A549 (cell line): ENCODE data around the gene ATM. TPM values are rescaled to one million over a fixed set of nuclear protein-coding genes. Genes with fewer than 3 reads are reported as not detected.

Experiments used
- ATAC-seq, 2 experiments: fragments of 200-7000 bp in 1 of 2; fragments of >200 bp in 1 of 2; cut with Nextera tagmentation in 1 of 2; cut with Tn5 transposase in 1 of 2; 3 replicates each; pipeline versions ENCODE4 v1.8.0 to v1.9.1; 2018 to 2020; ENCODE audit warnings: mild to moderate bottlenecking in 1 of 2, moderate library complexity in 1 of 2
- CTCF ChIA-PET: fragments of 300-600 bp; sonication (Branson Sonifier 250); formaldehyde crosslinking; extraction: SDS; loops from one replicate; lab custom pipeline; 2021; ENCODE audit warnings: antibody characterized with exemption, inconsistent platforms; lab: Yijun Ruan, JAX
- POLR2A ChIA-PET: fragments of 350-600 bp; formaldehyde crosslinking; extraction: SDS; loops from one replicate; lab custom pipeline; 2021; ENCODE audit warnings: antibody characterized with exemption, inconsistent platforms; lab: Yijun Ruan, JAX
- DNase-seq, 2 experiments: peaks; one replicate each; pipeline versions ENCODE4 v3.0.0 to v3.0.0-alpha.2; 2011 to 2016; ENCODE audit warnings: low read depth in 1 of 2, low spot score in 1 of 2
- FAIRE-seq: peaks from 2 replicates; lab custom pipeline; 2011; peaks lifted over from hg19 to GRCh38; lab: Jason Lieb, UNC
- H3K27ac ChIP-seq, 2 experiments: fragments of >200 bp; sonication (Bioruptor Twin); formaldehyde crosslinking; 3 replicates each; pipeline ENCODE4 v1.5.1; 2016 to 2017
- H3K4me1 ChIP-seq: fragments of >200 bp; sonication (Bioruptor Twin); formaldehyde crosslinking; 3 replicates; pipeline ENCODE4 v1.6.1; 2016
- H3K4me2 ChIP-seq: fragments of >200 bp; sonication (Bioruptor Twin); formaldehyde crosslinking; 3 replicates; pipeline ENCODE4 v1.6.1; 2016
- H3K4me3 ChIP-seq: fragments of >200 bp; sonication (Bioruptor Twin); formaldehyde crosslinking; 3 replicates; pipeline ENCODE4 v1.5.1; 2016
- H3K9me3 ChIP-seq: fragments of >200 bp; sonication (Bioruptor Twin); formaldehyde crosslinking; 3 replicates; pipeline ENCODE4 v1.6.1; 2016
- BHLHE40 ChIP-seq: IDR thresholded peaks from 2 replicates; pipeline ENCODE4 v1.6.1; 2012; ENCODE audit warnings: low read depth, low read length, inconsistent platforms
- CEBPB ChIP-seq, 2 experiments: fragments of >200 bp in 1 of 2; sonication (Bioruptor Twin) in 1 of 2; formaldehyde crosslinking in 1 of 2; IDR thresholded peaks; 2 replicates each; pipeline ENCODE4 v1.6.1; 2012 to 2016
- EP300 ChIP-seq, 2 experiments: fragments of >200 bp; sonication (Bioruptor Twin); formaldehyde crosslinking; IDR thresholded peaks; 2 replicates in 1 of 2; 3 replicates in 1 of 2; pipeline ENCODE4 v1.6.1; 2016 to 2017
- ESRRA ChIP-seq: fragments of 150-350 bp; IDR thresholded peaks from 2 replicates; pipeline ENCODE4 v1.6.1; 2014; ENCODE audit warnings: mild to moderate bottlenecking, low read length, borderline replicate concordance
- FOXS1 ChIP-seq: fragments of 250-450 bp; sonication (Bioruptor Pico); IDR thresholded peaks from 2 replicates; pipeline ENCODE4 v1.5.0; 2020; ENCODE audit warnings: mild to moderate bottlenecking, moderate library complexity
- GATA3 ChIP-seq: IDR thresholded peaks from 2 replicates; pipeline ENCODE4 v1.6.1; 2012; ENCODE audit warnings: borderline replicate concordance
- HDAC2 ChIP-seq: fragments of 200-600 bp; sonication (generic); IDR thresholded peaks from 2 replicates; pipeline ENCODE4 v1.6.1; 2016
- HMGXB4 ChIP-seq: fragments of 250-450 bp; sonication (Bioruptor Pico); IDR thresholded peaks from 2 replicates; pipeline ENCODE4 v1.5.0; 2021; ENCODE audit warnings: mild to moderate bottlenecking, moderate library complexity, borderline replicate concordance
- HOXB5 ChIP-seq: fragments of 250-450 bp; sonication (Bioruptor Pico); IDR thresholded peaks from 2 replicates; pipeline ENCODE4 v1.5.0; 2020; ENCODE audit warnings: mild to moderate bottlenecking, moderate library complexity
- JUN ChIP-seq, 2 experiments: fragments of >200 bp; sonication (Bioruptor Twin); formaldehyde crosslinking; IDR thresholded peaks; 2 replicates in 1 of 2; 3 replicates in 1 of 2; pipeline ENCODE4 v1.6.1; 2016 to 2017
- MAX ChIP-seq: IDR thresholded peaks from 2 replicates; pipeline ENCODE4 v1.6.1; 2012
- MAZ ChIP-seq: fragments of 150-350 bp; IDR thresholded peaks from 2 replicates; pipeline ENCODE4 v1.6.1; 2014; ENCODE audit warnings: antibody characterized with exemption, low read depth, low read length, borderline replicate concordance
- MYC ChIP-seq: IDR thresholded peaks from 2 replicates; pipeline ENCODE4 v1.6.1; 2012; ENCODE audit warnings: mild to moderate bottlenecking, inconsistent platforms, low read length, improper control_type of control experiment, borderline replicate concordance
- NFE2L2 ChIP-seq: fragments of 150-350 bp; conservative IDR thresholded peaks from 2 replicates; pipeline ENCODE4 v1.6.1; 2014; ENCODE audit warnings: low read length
- NPAS2 ChIP-seq: fragments of 250-450 bp; sonication (Bioruptor Pico); IDR thresholded peaks from 2 replicates; pipeline ENCODE4 v1.8.0; 2022; ENCODE audit warnings: mild to moderate bottlenecking, moderate library complexity, borderline replicate concordance
- NR3C1 ChIP-seq: fragments of >200 bp; sonication (Bioruptor Twin); formaldehyde crosslinking; IDR thresholded peaks from 3 replicates; pipeline ENCODE4 v1.6.1; 2017
- PBX3 ChIP-seq: IDR thresholded peaks from 2 replicates; pipeline ENCODE4 v1.6.1; 2012
- PHF8 ChIP-seq: fragments of 200-600 bp; sonication (generic); IDR thresholded peaks from 2 replicates; pipeline ENCODE4 v1.6.1; 2016; ENCODE audit warnings: low read depth, mild to moderate bottlenecking, antibody characterized with exemption, moderate library complexity, borderline replicate concordance
- RAD21 ChIP-seq, 2 experiments: fragments of >200 bp in 1 of 2; sonication (Bioruptor Twin) in 1 of 2; formaldehyde crosslinking in 1 of 2; IDR thresholded peaks in 1 of 2; conservative IDR thresholded peaks in 1 of 2; 2 replicates in 1 of 2; 3 replicates in 1 of 2; pipeline ENCODE4 v1.6.1; 2012 to 2018; ENCODE audit warnings: inconsistent platforms in 1 of 2
- SMC3 ChIP-seq: fragments of >200 bp; sonication (Bioruptor Twin); formaldehyde crosslinking; IDR thresholded peaks from 3 replicates; pipeline ENCODE4 v1.6.1; 2018; ENCODE audit warnings: inconsistent platforms
- TP53 ChIP-seq: fragments of 250-450 bp; sonication (Bioruptor Pico); IDR thresholded peaks from 2 replicates; pipeline ENCODE4 v1.5.0; 2021; ENCODE audit warnings: mild to moderate bottlenecking, moderate library complexity
- ZNF302 ChIP-seq: fragments of 250-450 bp; sonication (Bioruptor Pico); IDR thresholded peaks from 2 replicates; pipeline ENCODE4 v1.9.0; 2021; ENCODE audit warnings: inconsistent platforms, mild to moderate bottlenecking, moderate library complexity
- WGBS: methylation state at CpG from one replicate; pipeline ENCODE4 v1.1.6; 2017; ENCODE audit errors: missing lambda C conversion rate; 5-methylcytosine and 5-hydroxymethylcytosine counted together
- polyA plus RNA-seq, 4 experiments: library from polyadenylated mRNA; depleted of rRNA in 3 of 4; stranded (reverse); fragments of >200 nt; fragmentation: RNase III in 1 of 4; extraction: RNeasy Plus Mini Kit Qiagen cat#74134 plus additional on column Dnase treatment in 1 of 4; gene quantifications; 2 replicates in 3 of 4; 3 replicates in 1 of 4; pipeline ENCODE4 v1.2.3, GENCODE V29; 2011 to 2017
- TF ChIP-seq, protein P1 (sequence below): fragments of >200 bp; sonication (Bioruptor Twin); formaldehyde crosslinking; IDR thresholded peaks from 2 replicates; pipeline ENCODE4 v1.6.1; 2016
- TF ChIP-seq, protein P2 (sequence below): fragments of 200-600 bp; sonication (generic); IDR thresholded peaks from 2 replicates; pipeline ENCODE4 v1.6.1; 2016; ENCODE audit warnings: antibody characterized with exemption, mild to moderate bottlenecking, moderate library complexity

The ATM gene
- polyA plus RNA-seq, 2 of the 4 experiments (the other 2 are of a cell fraction): 15.6 to 40.4 TPM

DNA sequence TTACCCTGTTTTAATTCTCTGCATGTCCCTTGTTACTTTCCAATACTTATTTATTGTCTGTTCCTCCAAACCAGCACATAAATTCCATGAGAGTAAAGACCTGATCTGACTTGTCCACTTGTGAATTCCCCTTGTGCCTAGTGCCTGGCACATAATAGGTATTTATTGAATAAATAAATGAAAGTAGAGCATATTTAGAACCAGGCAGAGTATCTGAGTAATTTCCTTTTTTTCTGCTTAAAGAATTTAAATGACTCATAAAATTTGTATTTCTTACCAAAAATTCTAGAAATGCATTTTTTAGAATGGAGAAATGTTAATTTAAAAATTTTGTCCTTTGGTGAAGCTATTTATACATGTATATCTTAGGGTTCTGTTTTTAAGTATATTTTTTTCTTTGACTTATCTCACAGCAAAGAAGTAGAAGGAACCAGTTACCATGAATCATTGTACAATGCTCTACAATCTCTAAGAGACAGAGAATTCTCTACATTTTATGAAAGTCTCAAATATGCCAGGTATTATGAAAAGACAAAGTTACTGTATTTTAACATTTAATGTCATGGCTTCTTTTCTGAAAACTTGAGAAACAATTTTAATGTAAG is 96.8 kb downstream of the ATM start:
- POLR2A ChIA-PET: no interaction called here
- TF ChIP-seq MYC: no peak
- TF ChIP-seq GATA3: no peak
- no peak for TF ChIP-seq PHF8
- no peak for TF ChIP-seq EP300 (IDR thresholded peaks at IDR 0.05)
- TF ChIP-seq PBX3: no peak
- no peak for TF ChIP-seq SMC3
- TF ChIP-seq HDAC2: no peak
- TF ChIP-seq JUN (IDR thresholded peaks at IDR 0.05): no peak
- TF ChIP-seq ZNF302 (CRISPR knock-in tag): no peak
- TF ChIP-seq FOXS1 (CRISPR knock-in tag): no peak
- TF ChIP-seq HOXB5 (CRISPR knock-in tag): no peak
- no peak for TF ChIP-seq NR3C1
- TF ChIP-seq, protein P1, sequence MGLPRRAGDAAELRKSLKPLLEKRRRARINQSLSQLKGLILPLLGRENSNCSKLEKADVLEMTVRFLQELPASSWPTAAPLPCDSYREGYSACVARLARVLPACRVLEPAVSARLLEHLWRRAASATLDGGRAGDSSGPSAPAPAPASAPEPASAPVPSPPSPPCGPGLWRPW: no peak
- no peak for TF ChIP-seq MAZ
- TF ChIP-seq NFE2L2: no peak
- H3K4me2 ChIP-seq: no peak overlapping the region
- no peaks in the 10 kb centered on the region for H3K4me1 ChIP-seq
- H3K27ac ChIP-seq: no peak overlapping the region
- H3K4me3 ChIP-seq: no peak overlapping the region
- no peak for DNase-seq
- CTCF ChIA-PET: no interaction called here
- ATAC-seq: no peak
- H3K9me3 ChIP-seq: no peaks in the 10 kb centered on the region
- FAIRE-seq: no peak

- DNase-seq (no peak), ATAC-seq (no peak), FAIRE-seq (no peak)
- ChIA-PET CTCF (no interaction called here), POLR2A (no interaction called here)
- 88% methylated on average over 3 of the region's 3 CpGs for WGBS
- no peaks in the 10 kb centered on the region for H3K4me1 ChIP-seq
- H3K4me3 ChIP-seq: no peak overlapping the region
- TF ChIP-seq MAX (no peak), MAZ (no peak), RAD21 (conservative IDR thresholded peaks at IDR 0.05 in 1 of 2, IDR thresholded peaks at IDR 0.05 in 1 of 2) (no peak), BHLHE40 (no peak), CEBPB (IDR thresholded peaks at IDR 0.05) (no peak), EP300 (IDR thresholded peaks at IDR 0.05) (no peak), ESRRA (no peak), HMGXB4 (CRISPR knock-in tag) (no peak), TP53 (no peak), NPAS2 (CRISPR knock-in tag) (no peak)
- TF ChIP-seq, protein P2, sequence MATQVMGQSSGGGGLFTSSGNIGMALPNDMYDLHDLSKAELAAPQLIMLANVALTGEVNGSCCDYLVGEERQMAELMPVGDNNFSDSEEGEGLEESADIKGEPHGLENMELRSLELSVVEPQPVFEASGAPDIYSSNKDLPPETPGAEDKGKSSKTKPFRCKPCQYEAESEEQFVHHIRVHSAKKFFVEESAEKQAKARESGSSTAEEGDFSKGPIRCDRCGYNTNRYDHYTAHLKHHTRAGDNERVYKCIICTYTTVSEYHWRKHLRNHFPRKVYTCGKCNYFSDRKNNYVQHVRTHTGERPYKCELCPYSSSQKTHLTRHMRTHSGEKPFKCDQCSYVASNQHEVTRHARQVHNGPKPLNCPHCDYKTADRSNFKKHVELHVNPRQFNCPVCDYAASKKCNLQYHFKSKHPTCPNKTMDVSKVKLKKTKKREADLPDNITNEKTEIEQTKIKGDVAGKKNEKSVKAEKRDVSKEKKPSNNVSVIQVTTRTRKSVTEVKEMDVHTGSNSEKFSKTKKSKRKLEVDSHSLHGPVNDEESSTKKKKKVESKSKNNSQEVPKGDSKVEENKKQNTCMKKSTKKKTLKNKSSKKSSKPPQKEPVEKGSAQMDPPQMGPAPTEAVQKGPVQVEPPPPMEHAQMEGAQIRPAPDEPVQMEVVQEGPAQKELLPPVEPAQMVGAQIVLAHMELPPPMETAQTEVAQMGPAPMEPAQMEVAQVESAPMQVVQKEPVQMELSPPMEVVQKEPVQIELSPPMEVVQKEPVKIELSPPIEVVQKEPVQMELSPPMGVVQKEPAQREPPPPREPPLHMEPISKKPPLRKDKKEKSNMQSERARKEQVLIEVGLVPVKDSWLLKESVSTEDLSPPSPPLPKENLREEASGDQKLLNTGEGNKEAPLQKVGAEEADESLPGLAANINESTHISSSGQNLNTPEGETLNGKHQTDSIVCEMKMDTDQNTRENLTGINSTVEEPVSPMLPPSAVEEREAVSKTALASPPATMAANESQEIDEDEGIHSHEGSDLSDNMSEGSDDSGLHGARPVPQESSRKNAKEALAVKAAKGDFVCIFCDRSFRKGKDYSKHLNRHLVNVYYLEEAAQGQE: no peak
- H3K4me2 ChIP-seq: no peak overlapping the region
- H3K27ac ChIP-seq: no peak overlapping the region
- no peaks in the 10 kb centered on the region for H3K9me3 ChIP-seq
Observed at GRCh38 chr11:108322666-108323065, 99.8 kb downstream of the ATM start.
